ENCODE measurements around the gene CACNA1G. TPM values are rescaled to one million over a fixed set of nuclear protein-coding genes. Genes with fewer than 3 reads are reported as not detected.

Gene CACNA1G
- total and polyA plus RNA-seq, 9 of the 15 experiments (the other 6 are each of a cell fraction or from before 2014, with no cell fraction given): 0.01 TPM; not detected in 8

GRCh38 chr17:50556803-50557202 lies 3.7 kb upstream of the CACNA1G start:
- intact Hi-C loops (cut with micrococcal nuclease): no loop called here
- Histone ChIP-seq H2AFZ (ENCODE audit: low read depth, low read length) (no peak overlapping the region), H3K9ac (ENCODE audit: insufficient read depth in 1 of 2, low read depth in 2 of 2, low read length in 2 of 2) (no peak overlapping the region), H3K27me3 (ENCODE audit: control insufficient read depth in 2 of 2, insufficient read depth in 2 of 2, low read length in 2 of 2) (peaks cover 13 to 59% of the 10 kb centered on the region in 2 experiments; a peak in 4 of 5 replicates), H3K9me1 (ENCODE audit: control insufficient read depth, insufficient read depth, low read length) (no peaks in the 10 kb centered on the region), H3K4me1 (replicated peaks in 1 of 2; ENCODE audit: control insufficient read depth in 2 of 2, insufficient read depth in 2 of 2, low read length in 2 of 2) (peaks cover 9 to 38% of the 10 kb centered on the region in 2 experiments), H3K27ac (ENCODE audit: extremely low read depth, low read depth, low read length) (no peak overlapping the region), H3K9me3 (replicated peaks; ENCODE audit: control insufficient read depth, insufficient read depth, low read depth, low read length) (no peaks in the 10 kb centered on the region), H3K4me2 (ENCODE audit: insufficient read depth, low read length) (no peak overlapping the region), H4K20me1 (replicated peaks; ENCODE audit: control insufficient read depth, insufficient read depth, low read length) (peaks cover 6% of the 10 kb centered on the region; the same call in 1 of the 2 replicates), H3K4me3 (no peak overlapping the region), H3K36me3 (ENCODE audit: control insufficient read depth, insufficient read depth, low read length) (no peaks in the 10 kb centered on the region), H3K79me2 (ENCODE audit: control insufficient read depth, insufficient read depth, low read length) (no peaks in the 10 kb centered on the region)
- no TSS peak for BruUV-seq (replicated peaks)
- ChIA-PET CTCF (ENCODE audit: low intra/inter-chr PET ratio) (no interaction called here), POLR2A (interaction anchor here (0.7 to 1.0 kb wide), 2 partner anchors 16 to 1196 kb away, joined by 3 read pairs; no protein-coding TSS in a partner anchor)
- FAIRE-seq (no peak), DNase-seq (ENCODE audit: extremely low read depth in 1 of 4, low spot score in 3 of 4) (no peak), ATAC-seq (no peak)
- TF ChIP-seq MBD1 (CRISPR knock-in tag; IDR thresholded peaks at IDR 0.05) (no peak), NFIC (IDR thresholded peaks at IDR 0.05) (peak; percentile 58), RBM14 (IDR thresholded peaks at IDR 0.05; ENCODE audit: borderline replicate concordance, insufficient read depth, low read depth, low read length) (no peak)
- WGBS (ENCODE audit: insufficient coverage, low coverage, missing lambda C conversion rate): 9% methylated on average over 5 of the region's 5 CpGs
- in situ Hi-C loops (cut with MboI): no loop called here

- peaks cover 8% of the 10 kb centered on the region; the same call in 1 of the 2 replicates for H4K20me1 ChIP-seq (replicated peaks; ENCODE audit: control insufficient read depth, insufficient read depth, low read length)
- peaks cover 9 to 39% of the 10 kb centered on the region in 2 experiments for H3K4me1 ChIP-seq (replicated peaks in 1 of 2; ENCODE audit: control insufficient read depth in 2 of 2, insufficient read depth in 2 of 2, low read length in 2 of 2)
- peaks cover 19 to 62% of the 10 kb centered on the region in 2 experiments for H3K27me3 ChIP-seq (ENCODE audit: control insufficient read depth in 2 of 2, insufficient read depth in 2 of 2, low read length in 2 of 2)
- H3K9me1 ChIP-seq (ENCODE audit: control insufficient read depth, insufficient read depth, low read length): no peaks in the 10 kb centered on the region
- POLR2A ChIA-PET: interaction anchor here (0.6 to 1.1 kb wide), 4 partner anchors 16 to 1195 kb away, joined by 3 read pairs; no protein-coding TSS in a partner anchor
- DNase-seq (ENCODE audit: extremely low read depth in 1 of 4, low spot score in 3 of 4): no peak
- no peak overlapping the region for H3K4me2 ChIP-seq (ENCODE audit: insufficient read depth, low read length)
- in situ Hi-C loops (cut with MboI): no loop called here
- H3K9ac ChIP-seq (ENCODE audit: insufficient read depth in 1 of 2, low read depth in 2 of 2, low read length in 2 of 2): no peak overlapping the region
- no peak overlapping the region for H3K27ac ChIP-seq (ENCODE audit: extremely low read depth, low read depth, low read length)
- intact Hi-C loops (cut with micrococcal nuclease): no loop called here
- H2AFZ ChIP-seq (ENCODE audit: low read depth, low read length): no peak overlapping the region
- FAIRE-seq: no peak
- no peak for TF ChIP-seq GATAD2B (IDR thresholded peaks at IDR 0.05; ENCODE audit: borderline replicate concordance)
- no peak for TF ChIP-seq KDM1A (IDR thresholded peaks at IDR 0.05)
- TF ChIP-seq CBFA2T2 (conservative IDR thresholded peaks at IDR 0.05): peak; percentile 35
- TF ChIP-seq CBFA2T3 (IDR thresholded peaks at IDR 0.05): peak; percentile 32; the same call in 1 of the 2 replicates
- CTCF ChIA-PET (ENCODE audit: low intra/inter-chr PET ratio): no interaction called here
- H3K79me2 ChIP-seq (ENCODE audit: control insufficient read depth, insufficient read depth, low read length): no peaks in the 10 kb centered on the region
- H3K36me3 ChIP-seq (ENCODE audit: control insufficient read depth, insufficient read depth, low read length): no peaks in the 10 kb centered on the region
- no peak overlapping the region for H3K4me3 ChIP-seq
- no peaks in the 10 kb centered on the region for H3K9me3 ChIP-seq (replicated peaks; ENCODE audit: control insufficient read depth, insufficient read depth, low read depth, low read length)
- ATAC-seq: no peak
- 16% methylated on average over 3 of the region's 4 CpGs for WGBS (ENCODE audit: insufficient coverage, low coverage, missing lambda C conversion rate)
- BruUV-seq (replicated peaks): no TSS peak
These were observed 2.9 kb upstream of the CACNA1G start for GRCh38 chr17:50557630-50558029.
